Dedifferentiated amniotic fluid mesenchymal stem cell (primary cell): ENCODE data around the gene U2AF1L4.
A peak's percentile ranks its signal among the peaks of the same experiment; 100 is the strongest.
"Not testable (repeated sequence)": the region's sequence is repeated elsewhere in the genome, so short reads cannot be mapped to it uniquely, and the experiment has no call there.

ENCODE experiments used
- DNase-seq: peaks from one replicate; pipeline ENCODE4 v3.0.0-alpha.2; 2016; ENCODE audit errors: extremely low spot score

The U2AF1L4 gene

DNA sequence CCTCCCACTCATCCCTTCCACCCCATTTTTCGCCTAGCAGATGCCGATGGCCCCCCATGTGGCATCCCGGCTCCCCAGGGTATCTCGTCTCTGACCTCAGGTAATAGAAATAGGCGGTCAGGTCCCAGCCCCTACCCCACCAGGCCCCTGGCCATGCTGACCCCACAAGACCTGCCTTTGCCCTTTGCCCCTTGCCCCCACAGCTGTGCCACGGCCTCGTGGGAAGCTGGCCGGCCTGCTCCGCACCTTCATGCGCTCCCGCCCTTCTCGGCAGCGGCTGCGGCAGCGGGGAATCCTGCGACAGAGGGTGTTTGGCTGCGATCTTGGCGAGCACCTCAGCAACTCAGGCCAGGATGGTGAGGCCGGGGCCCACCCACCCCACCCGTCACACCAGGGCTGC lies 35.5 kb upstream of the U2AF1L4 start:
- DNase-seq = no peak

DNA sequence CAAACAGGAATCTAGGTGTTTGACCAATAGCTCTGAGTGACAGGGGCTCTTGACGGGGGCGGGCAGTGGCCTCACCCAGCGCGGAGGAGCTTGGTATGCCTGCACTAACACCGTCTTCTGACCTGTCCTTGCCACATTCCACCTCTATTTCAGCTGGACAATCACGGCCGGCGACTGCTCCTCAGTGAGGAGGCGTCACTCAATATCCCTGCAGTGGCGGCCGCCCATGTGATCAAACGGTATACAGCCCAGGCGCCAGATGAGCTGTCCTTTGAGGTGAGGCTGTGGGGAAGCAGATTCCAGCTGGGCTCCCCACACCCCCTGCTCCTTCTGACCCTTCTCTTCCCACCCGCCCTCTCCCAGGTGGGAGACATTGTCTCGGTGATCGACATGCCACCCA lies 34.8 kb upstream of the U2AF1L4 start:
- DNase-seq = no peak

DNA sequence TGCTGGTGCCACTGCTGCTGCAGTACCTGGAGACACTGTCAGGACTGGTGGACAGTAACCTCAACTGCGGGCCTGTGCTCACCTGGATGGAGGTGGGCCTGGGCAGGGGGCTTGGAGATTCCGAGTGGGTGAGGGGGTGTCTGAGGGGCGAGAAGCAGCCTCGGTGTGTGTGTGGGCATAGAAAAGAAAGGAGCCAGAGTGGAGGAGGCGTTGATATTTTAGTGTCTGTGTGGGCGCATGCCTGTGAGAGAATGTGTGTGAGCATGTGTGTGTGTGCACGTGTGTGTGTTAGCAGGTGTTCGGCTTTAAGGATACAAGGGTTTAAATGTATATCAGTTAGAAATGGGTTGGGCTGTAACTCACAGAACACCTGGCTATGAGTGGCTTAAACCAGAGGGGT lies 33.8 kb upstream of the U2AF1L4 start:
- no peak for DNase-seq

DNA sequence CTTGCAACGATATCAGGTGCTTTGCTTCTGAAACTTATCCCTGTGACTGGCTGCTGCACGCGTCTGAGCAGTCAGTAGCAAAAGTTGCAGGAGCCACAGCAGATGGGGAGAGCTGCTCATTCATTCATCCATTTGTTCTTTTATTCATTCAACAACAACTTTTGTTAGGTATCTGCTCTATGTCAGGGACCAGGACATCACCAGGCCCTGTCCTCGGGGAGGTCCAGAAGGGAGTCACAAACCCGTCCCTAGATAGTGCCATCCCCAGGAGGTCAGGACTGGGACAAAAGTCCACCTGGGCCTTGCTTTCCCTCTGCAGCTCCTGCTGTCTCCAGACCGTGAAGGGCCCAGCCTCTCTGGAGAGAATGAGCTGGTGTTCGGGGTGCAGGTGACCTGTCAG lies 32.7 kb upstream of the U2AF1L4 start:
- DNase-seq = no peak

DNA sequence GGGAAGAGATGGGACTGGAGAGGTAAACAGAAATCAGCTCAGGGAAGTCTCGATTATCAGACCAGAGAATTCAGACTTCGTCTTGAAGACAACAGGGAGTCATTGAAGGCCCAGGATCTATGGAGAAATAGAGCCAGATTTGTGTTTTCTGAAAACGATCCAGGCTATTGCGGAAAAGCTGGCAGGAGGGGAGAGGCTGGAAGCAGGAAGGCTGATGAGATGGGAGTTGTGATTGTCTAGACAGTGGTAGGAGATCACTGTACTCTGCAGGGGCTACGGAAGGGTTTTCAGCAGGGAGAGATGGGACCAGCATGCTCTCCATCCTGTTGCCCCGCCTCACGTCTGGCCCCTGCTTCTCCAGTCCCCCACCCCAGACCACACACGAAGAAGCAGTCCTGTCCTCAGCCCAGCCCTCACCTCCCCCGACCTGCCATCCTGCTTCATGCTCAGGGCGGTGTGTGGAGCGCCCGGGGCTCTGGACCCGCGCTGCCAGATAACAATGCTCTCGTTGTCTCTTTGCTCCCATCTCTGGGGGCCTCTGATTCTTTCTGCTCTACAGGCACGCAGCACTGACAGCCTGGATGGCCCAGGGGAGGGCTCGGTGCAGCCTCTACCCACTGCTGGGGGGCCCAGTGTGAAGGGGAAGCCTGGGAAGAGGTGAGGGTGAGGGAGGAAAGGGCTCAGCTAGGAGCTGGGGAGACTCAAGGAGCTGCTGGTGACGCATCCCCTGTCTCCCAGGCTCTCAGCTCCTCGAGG lies 32.0 kb upstream of the U2AF1L4 start:
- DNase-seq = no peak

DNA sequence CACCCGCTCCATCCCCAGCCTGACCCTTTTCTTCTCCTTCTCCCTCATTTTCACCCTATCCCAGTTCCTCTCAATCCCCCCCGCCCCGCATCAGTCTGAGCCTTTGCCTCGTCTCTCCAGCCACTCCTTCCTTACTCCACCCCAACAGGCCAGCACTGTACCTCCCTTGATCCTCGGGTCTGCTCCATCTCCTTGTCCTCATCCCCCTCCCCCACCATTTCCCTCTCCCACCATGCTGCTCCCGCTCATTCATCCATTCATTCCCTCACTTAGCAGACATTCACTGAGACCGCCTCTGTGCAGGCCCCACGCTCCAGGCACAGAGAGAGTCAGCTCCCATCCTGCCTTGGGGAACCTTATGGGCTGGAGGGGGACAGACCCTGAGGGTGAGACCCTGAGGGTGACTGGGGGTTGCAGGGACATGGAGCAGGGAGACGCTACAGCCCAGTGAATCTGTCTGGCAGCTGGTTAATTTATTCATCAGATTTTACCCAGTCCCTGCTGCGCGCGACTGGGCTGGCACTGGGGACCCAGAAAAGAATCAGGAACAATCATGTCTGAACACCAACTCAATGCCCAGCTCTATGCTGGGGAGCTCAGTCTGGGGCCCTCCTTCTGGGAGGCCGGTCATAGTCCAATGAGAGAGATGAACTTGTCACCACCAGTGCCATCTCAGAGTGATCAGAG lies 31.0 kb upstream of the U2AF1L4 start:
- no peak for DNase-seq

DNA sequence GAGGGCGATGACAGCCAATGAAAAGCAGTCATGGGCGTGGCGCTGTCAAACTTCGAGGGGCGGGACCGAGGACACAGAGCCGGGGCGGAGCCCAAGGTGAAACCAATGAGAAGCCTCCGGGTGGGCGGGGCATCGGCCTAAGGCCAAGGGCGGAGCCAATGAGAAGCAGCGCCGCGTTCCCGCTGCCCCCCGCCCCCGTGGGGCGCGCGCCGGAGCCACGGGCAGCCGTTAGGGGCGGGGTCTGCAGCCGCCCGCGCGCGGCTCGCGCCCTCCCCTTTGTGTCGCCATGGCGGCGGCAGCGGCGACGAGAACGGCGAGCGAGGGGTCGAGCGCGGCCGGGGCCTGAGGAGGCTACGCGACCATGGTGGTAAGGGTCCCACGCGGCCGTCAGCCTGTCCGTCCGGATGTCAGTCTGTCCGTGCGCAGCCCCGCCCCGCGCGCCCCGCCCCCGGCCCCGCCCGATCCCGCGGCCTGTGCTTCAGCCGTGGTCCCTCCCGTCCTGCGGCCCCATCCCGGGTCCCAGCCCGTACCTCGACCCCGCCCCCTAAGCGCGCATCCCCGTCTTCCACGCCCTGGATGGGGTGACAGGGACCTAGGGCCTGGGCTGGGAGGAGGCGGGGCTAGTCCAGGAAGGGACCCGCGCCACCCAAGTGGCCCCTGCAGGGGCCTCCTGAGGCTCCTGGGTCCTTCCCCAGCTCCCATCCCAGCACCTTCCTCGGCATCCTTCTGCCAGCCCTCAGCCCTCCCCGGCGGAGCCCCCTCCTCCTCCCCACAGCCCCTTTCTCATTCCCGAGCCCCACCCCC lies 30.3 kb upstream of the U2AF1L4 start, which contains the start of gene ARHGAP33:
Gene ARHGAP33, plus strand, starts transcription at position 267 of the 804 bp plus-strand sequence. Its CDS starts 95 bp downstream, at position 362.
- peak; percentile 97 for DNase-seq

DNA sequence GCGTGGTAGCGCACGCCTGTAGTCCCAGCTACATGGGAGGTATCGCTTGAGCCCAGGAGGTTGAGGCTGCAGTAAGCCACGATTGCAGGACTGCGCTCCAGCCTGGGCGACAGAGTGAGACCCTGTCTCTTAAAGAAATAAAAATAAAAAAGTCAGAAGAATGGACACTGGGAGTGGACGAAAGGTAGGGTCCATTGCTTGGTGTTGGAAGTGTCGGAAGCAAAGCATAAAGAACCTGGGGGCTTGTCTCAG lies 29.8 kb upstream of the U2AF1L4 start:
- DNase-seq = no peak

DNA sequence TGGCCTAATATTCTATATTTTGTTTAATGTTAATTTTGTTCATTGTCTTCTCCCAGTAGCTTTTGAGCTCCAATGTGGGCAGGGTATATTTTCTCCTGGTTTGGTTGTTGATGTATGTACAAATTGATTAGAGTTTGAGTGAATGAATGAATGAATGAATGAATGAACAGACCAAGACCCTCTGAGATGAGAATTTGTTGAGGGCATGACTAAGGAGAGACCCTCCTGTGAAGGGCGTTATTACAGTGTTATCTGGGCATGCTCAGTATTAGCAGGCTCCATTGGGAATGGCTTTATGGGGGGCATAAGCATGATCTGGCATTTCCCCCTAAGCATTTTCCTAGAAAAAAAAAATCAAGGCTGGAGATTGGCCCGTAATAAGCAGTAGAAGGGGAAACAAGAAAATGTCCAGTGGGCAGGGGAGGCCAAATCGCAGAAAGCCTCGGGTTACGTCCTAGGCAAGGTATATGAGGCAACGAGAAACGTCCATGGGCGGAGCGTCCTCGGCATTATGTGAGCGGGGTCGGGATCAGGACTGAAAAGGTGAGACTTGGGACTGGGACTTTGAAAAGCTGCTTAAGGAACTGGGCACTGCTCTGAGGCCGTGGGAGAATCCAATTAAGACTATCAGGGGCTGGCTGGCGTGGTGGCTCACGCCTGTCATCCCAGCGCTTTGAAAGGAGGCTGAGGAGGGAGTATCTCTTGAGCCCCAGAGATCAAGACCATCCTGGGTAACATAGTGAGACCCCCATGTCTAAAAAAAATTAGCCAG lies 29.2 kb upstream of the U2AF1L4 start:
- DNase-seq = no peak

DNA sequence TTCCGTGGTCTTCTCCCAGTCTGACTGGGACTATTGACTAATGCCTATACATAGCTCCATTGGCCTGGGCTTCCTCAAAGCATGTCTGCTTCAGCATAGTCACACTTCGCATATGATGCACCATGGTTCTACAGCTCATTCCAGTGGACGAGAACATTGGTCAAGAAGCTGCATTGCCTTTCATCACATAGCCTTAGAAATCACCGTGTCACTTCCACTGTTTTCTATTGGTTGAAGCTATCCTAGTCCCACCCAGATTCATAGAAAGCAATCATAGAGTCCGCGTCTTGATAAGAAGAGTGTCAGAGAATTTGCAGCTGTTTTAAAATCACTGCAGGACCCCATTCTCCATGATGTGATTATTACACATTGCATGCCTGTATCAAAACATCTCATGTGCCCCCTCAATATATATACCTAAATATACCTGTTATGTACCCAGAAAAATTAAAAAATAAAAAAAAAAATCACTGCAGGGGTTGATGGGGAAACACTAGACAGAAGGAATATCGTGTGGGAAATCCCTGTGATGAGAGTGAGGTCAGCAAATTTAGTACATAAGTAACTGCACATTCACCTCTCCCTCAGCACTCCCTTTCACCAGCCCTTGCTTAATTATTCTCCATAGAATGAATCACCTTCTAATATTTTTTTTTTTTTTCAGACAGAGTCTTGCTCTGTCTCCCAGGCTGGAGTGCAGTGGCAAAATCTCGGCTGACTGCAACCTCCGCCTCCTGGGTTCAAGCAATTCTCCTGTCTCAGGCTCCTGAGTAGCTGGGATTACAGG lies 28.0 kb upstream of the U2AF1L4 start:
- no peak for DNase-seq

DNA sequence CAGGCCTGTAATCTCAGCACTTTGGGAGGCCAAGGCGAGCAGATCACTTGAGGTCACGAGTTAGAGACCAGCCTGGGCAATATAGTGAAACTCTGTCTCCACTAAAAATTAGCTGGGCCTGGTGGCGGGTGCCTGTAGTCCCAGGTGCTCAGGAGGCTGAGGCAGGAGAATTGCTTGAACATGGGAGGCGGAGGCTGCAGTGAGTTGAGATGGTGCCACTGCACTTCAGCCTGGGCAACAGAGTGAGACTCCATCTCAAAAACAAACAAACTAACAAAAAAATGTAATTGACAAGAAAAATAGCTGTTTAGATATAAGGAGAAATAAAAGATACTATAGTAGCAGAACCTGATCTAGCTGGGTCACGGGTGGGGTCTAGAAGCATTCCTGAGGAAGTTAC lies 27.1 kb upstream of the U2AF1L4 start:
- not testable (repeated sequence) for DNase-seq

DNA sequence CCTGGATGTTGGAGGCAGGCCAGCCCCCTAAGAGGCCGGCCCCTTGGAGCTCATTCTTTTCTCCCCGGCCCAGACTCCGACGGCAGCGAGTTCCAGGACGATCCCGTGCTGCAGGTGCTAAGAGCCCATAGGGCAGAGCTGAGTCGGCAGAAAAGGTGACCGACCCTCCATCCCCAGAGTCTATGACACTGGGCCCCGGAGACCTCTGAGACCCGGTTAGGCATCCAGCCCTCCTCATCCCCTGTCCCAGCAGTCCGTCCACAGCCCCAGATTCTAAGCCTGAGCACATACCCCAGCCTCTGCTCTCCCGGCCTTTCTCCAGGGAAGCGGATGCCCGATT lies 22.8 kb upstream of the U2AF1L4 start:
- no peak for DNase-seq

DNA sequence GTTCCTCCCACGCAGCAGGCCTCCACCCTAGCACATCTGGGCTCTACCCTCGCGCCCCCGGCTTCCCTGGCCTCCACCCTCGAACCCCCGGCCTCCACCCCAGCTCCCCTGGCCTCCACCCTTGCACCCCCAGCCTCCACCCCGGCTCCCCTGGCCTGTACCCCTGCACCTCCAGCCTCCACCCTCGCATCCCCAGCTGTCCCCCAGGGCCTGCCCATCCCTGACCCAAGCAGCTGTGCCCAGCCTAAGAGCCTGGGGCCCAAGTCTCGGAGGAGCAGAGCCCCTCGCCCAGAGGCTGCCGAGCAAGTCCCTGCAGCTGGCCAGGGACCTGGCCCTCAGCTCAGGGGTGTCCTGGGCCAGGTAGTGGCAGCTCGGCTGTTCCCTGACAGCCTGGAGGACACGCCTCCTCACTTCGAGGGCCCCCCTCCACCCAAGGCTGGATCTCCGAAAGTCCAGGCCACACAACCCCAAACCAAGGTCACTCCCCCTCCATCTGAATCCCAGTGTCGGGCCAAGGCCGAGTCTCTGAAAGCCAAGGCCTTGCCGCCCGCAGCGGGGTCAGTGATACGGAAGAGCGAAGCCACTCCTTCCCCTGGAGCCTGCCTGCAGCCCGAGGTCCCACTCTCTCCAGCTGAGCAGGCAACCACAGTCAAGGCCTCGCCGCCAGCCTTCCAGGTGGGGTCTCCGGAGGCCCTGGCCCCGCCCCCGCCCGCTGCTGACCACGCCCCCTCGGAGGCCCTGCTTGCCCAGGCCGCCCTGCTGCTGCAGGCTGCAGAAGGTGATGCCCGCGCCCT lies 22.3 kb upstream of the U2AF1L4 start:
- DNase-seq = no peak

DNA sequence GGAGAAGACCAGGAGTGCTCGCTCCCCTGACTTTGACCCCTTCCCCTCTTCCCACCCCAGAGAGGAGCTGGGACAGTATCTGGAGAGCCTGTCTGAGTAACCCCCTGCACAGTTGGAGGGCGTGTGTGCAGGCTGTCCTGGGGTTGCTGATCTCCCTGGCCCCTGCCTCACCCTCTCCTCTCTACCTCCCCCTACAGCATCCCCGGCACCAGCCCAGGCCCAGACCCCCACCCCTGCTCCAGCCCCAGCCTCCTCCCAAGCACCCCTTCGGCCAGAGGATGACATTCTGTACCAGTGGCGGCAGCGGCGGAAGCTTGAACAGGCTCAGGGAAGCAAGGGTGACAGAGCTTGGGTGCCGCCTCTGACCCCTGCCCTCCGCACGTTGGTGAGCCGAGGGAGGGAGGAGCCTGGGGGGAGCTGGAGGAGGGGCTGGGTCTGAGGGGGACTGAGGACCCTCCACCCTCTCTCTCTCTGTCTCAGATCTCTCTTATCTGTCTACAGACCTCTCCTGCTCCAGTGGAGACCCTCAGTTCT lies 21.4 kb upstream of the U2AF1L4 start:
- DNase-seq = no peak

DNA sequence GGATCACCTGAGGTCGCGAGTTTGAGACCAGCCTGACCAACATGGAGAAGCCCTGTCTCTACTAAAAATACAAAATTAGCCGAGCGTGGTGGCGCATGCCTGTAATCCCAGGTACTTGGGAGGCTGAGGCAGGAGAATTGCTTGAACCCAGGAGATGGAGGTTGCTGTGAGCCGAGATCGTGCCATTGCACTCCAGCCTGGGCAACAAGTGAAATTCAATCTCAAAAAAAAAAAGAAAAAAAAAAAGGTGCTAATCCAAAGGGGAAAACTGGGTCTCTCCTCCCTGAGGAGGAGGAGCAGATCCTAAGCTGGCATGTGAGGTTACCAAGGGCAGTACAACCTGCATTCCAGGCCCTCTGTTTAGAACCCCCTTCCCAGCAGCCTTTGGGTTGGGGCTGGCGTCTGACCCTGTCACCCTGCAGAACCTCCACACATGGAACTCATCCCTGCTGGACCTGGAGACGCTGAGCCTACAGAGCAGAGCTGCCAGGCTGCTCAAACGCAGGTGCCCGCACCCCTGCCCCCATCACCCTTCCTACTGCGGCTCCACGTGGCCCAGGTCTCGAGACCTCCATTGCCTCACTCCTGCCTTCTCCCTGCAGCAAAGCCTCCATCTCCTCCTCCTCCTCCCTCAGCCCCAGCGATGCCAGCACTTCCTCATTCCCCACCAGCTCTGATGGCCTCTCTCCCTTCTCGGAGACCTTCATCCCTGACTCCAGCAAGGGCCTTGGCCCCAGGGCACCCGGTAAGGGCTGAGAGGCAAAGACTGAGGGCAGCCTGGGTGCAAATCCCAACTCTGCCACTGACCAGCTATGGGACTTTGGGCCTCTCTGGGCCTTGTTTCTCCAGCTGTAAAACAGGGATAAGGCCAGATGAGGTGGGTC lies 19.5 kb upstream of the U2AF1L4 start:
- DNase-seq = no peak

DNA sequence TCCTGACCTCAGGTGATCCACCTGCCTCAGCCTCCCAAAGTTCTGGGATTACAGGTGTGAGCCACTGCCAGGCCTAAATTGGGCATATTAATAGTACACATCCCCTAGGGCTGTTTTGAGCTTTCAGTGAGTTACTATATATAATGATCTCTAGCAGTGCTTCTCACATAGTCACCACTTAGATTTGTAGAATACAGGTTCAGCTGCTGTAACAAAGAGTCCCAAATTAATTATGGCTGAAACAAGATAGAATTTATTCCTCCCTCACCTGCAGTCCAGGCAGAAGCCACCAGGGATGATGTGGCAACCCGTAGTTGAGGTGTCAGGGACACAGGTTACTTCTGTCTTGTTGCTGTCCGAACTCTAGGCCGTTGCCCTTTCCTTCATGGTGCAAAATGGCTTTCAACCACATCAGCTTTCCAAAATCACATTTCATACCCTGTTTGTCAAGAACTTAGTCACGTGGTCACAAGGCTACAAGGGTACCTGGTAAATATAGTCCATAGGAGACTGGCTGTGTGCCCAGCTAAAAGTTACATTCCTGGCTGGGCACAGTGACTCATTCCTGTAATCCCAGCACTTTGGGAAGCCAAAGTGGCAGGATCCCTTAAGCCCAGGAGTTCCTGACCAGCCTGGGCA lies 15.6 kb upstream of the U2AF1L4 start:
- DNase-seq = no peak

DNA sequence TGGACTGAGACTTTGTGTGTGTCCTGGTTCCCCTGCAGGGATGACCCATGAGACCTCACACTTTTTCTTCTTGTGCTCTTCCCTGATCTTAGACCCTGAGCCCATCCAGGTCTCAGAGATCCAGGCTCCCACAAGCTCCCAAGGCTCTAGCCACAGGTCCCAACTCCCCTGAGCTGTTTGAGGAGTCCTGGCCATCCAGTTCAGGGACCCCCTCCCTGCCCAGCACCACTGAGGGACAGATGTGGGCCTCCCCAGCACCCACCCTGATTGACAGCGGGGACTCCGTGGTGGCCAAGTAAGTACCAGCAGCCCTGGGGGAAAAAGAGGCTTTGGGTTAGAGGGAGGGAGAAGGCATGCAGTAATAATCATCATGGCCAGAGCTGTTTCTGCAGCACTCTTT lies 14.5 kb upstream of the U2AF1L4 start:
- DNase-seq = no peak

DNA sequence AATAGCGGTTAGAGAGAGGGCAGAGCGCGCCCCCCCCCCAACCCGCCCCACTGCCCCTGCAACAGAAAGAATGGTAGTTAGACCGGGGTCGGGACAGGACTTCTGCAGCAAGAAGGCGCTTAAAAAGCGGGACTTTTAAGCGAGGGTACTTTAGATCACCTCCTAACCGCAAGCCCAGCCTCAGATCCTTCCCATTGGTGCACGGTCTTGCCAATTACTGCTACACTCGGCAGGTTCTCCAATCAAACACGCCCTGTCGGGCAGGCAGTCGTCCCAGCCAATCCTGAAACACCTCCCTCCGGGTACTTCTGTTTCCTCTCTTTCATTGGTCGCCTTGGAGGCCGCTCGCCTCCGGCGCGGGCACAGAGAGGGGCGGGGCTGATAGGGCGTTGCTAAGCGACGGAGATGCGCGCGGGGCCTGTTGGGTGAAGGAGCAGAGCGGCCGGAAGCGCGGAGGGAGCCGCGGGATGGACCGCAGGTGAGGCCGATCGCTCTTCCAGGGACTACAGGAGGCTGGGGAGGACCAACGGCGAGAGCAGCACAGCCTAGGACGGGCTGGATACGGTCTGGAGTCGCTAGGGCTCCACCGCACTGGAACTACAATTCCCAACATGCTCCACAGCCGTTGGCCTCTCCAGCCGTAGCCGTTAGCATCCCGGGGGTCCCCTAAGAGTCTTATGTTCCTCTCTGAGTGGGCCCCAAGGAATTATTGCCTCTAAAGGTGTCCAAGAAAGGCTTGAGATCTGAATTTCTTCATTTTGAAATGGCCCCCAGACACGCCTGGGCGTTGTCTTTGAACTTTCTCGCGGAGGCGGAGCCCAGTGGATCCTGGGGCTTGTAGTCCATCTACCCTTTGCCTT lies 12.8 kb upstream of the U2AF1L4 start, which contains the start of gene PROSER3:
Gene PROSER3, plus strand, starts transcription at position 428 of the 860 bp plus-strand sequence. Its CDS starts 40 bp downstream, at position 468.
- peak; percentile 100 for DNase-seq
